Measurements from ENCODE around the gene ANO1. TPM values are rescaled to one million over a fixed set of nuclear protein-coding genes. Genes with fewer than 3 reads are reported as not detected.

The ANO1 gene
- polyA plus RNA-seq, 1 of the 3 experiments (the other 2 are of a cell fraction): not detected

- no peak for TF ChIP-seq ZBTB33 (IDR thresholded peaks at IDR 0.05; ENCODE audit: borderline replicate concordance, low read depth)
- TF ChIP-seq SIN3A (IDR thresholded peaks at IDR 0.05; ENCODE audit: borderline replicate concordance, low read depth, low read length): no peak
- TF ChIP-seq REST (IDR thresholded peaks at IDR 0.05; ENCODE audit: low read depth, low read length): no peak
- no peak for TF ChIP-seq TEAD4 (IDR thresholded peaks at IDR 0.05; ENCODE audit: borderline replicate concordance, insufficient read depth)
- no peak for TF ChIP-seq RFX5 (IDR thresholded peaks at IDR 0.05; ENCODE audit: low read length)
- no peak for TF ChIP-seq MAX (IDR thresholded peaks at IDR 0.05; ENCODE audit: low read depth)
- TF ChIP-seq GATA2 (CRISPR knock-in tag; IDR thresholded peaks at IDR 0.05): no peak
- TF ChIP-seq YY1 (IDR thresholded peaks at IDR 0.05; ENCODE audit: low read depth): no peak
Measured at GRCh38 chr11:70205766-70206165, 127.6 kb downstream of the ANO1 start (continued).

GRCh38 chr11:70206226-70206981 is 128.3 kb downstream of the ANO1 start:
- peaks cover 56% of the 10 kb centered on the region for H4K20me1 ChIP-seq (ENCODE audit: insufficient read depth)
- H2AFZ ChIP-seq (ENCODE audit: low read depth): no peak overlapping the region
- H3K9me2 ChIP-seq: no peaks in the 10 kb centered on the region
- H3K27ac ChIP-seq (ENCODE audit: low read depth in 2 of 2, low read length in 1 of 2): no peak overlapping the region
- H3K9ac ChIP-seq: no peak overlapping the region
- H3K27me3 ChIP-seq (ENCODE audit: insufficient read depth): no peaks in the 10 kb centered on the region
- no peaks in the 10 kb centered on the region for H3K9me3 ChIP-seq
- H3K4me1 ChIP-seq (ENCODE audit: control insufficient read depth in 1 of 2, insufficient read depth in 2 of 2, low read depth in 1 of 2, low read length in 1 of 2): peaks cover 6 to 16% of the 10 kb centered on the region in 2 experiments; a peak in 2 of 4 replicates
- DNase-seq: no peak
- no peak for TF ChIP-seq REST (IDR thresholded peaks at IDR 0.05; ENCODE audit: low read depth, low read length)
- TF ChIP-seq YY1 (IDR thresholded peaks at IDR 0.05; ENCODE audit: low read depth): no peak
- no peak for TF ChIP-seq USF2 (IDR thresholded peaks at IDR 0.05; ENCODE audit: borderline replicate concordance, low read depth, low read length)
- TF ChIP-seq TEAD4 (IDR thresholded peaks at IDR 0.05; ENCODE audit: borderline replicate concordance, insufficient read depth): no peak
- no peak for TF ChIP-seq ELF1 (IDR thresholded peaks at IDR 0.05)
- TF ChIP-seq RAD21 (IDR thresholded peaks at IDR 0.05; ENCODE audit: low read length): no peak
- TF ChIP-seq RFX5 (IDR thresholded peaks at IDR 0.05; ENCODE audit: low read length): no peak
- TF ChIP-seq TAF1 (IDR thresholded peaks at IDR 0.05; ENCODE audit: borderline replicate concordance, low read depth, low read length): no peak
- no peak for TF ChIP-seq FOXM1 (IDR thresholded peaks at IDR 0.05; ENCODE audit: low read depth)
- no peak for TF ChIP-seq SMC3 (IDR thresholded peaks at IDR 0.05; ENCODE audit: low read depth, low read length)
- TF ChIP-seq TCF12 (IDR thresholded peaks at IDR 0.05): no peak
- TF ChIP-seq EZH2phosphoT487 (IDR thresholded peaks at IDR 0.05; ENCODE audit: borderline replicate concordance, low read depth): no peak
- no peak for TF ChIP-seq POLR2AphosphoS5 (IDR thresholded peaks at IDR 0.05; ENCODE audit: low read depth, low read length)
- TF ChIP-seq GATA2 (CRISPR knock-in tag; IDR thresholded peaks at IDR 0.05): no peak
- WGBS (ENCODE audit: low lambda C conversion rate): 94% methylated on average over 20 of the region's 22 CpGs
- POLR2A ChIA-PET: no interaction called here
- H3K4me3 ChIP-seq (ENCODE audit: low read depth in 2 of 2, low read length in 1 of 2): no peak overlapping the region
- CTCF ChIA-PET: interaction anchor here (0.9 to 2.0 kb wide), 3 partner anchors 11 to 49 kb away, joined by 3 to 9 read pairs (median 3); no protein-coding TSS in a partner anchor
- H3K36me3 ChIP-seq (replicated peaks in 1 of 2; ENCODE audit: control insufficient read depth in 1 of 2, insufficient read depth in 2 of 2, low read length in 1 of 2): peaks cover 19 to 28% of the 10 kb centered on the region in 2 experiments
- peaks cover 43% of the 10 kb centered on the region for H3K79me2 ChIP-seq (ENCODE audit: insufficient read depth)
- H3F3A ChIP-seq (replicated peaks; ENCODE audit: insufficient read depth): peaks cover 34% of the 10 kb centered on the region
- no peak overlapping the region for H3K4me2 ChIP-seq
